Body of pancreas (tissue), 4 donors: ENCODE results near the gene FOXS1. TPM values are rescaled to one million over a fixed set of nuclear protein-coding genes. Genes with fewer than 3 reads are reported as not detected.
"Not testable (repeated sequence)": the region's sequence is repeated elsewhere in the genome, so short reads cannot be mapped to it uniquely, and the experiment has no call there.

ENCODE experiments used
- ATAC-seq: fragments of 150-250 bp; one replicate; pipeline ENCODE4 v1.9.1; 2016
- DNase-seq, 4 donors: peaks; one replicate each; pipeline ENCODE4 v3.0.0-alpha.2; 2019
- H3K27ac ChIP-seq, 4 donors: fragments of 200-600 bp; sonication (generic); 1 replicate in 3 of 4; 2 replicates in 1 of 4; pipeline versions ENCODE4 v1.5.1 to v1.6.1; 2016 to 2019; ENCODE audit warnings: mild to moderate bottlenecking in 1 of 4, mixed read lengths in 1 of 4, moderate library complexity in 1 of 4
- H3K27me3 ChIP-seq, 2 donors: fragments of 200-600 bp; sonication (generic); one replicate each; pipeline ENCODE4 v1.6.0; 2016; ENCODE audit warnings: mild to moderate bottlenecking in 1 of 2
- H3K36me3 ChIP-seq, 2 donors: fragments of 200-600 bp; sonication (generic); replicated peaks in 1 of 2; 2 replicates each; pipeline ENCODE4 v1.5.1; 2016; ENCODE audit warnings: low read depth in 2 of 2; ENCODE audit not compliant: insufficient read depth in 1 of 2
- H3K4me1 ChIP-seq: fragments of 200-600 bp; sonication (generic); one replicate; pipeline ENCODE4 v1.6.0; 2016
- H3K4me3 ChIP-seq, 2 donors: fragments of 200-600 bp; sonication (generic); 1 replicate in 1 of 2; 2 replicates in 1 of 2; pipeline ENCODE4 v1.5.1; 2016 to 2019
- H3K9me3 ChIP-seq, 3 donors: fragments of 200-600 bp; sonication (generic); 1 replicate in 2 of 3; 2 replicates in 1 of 3; pipeline ENCODE4 v1.5.1; 2016
- POLR2A ChIP-seq, 3 donors: fragments of 450-650 bp; IDR thresholded peaks; one replicate each; pipeline ENCODE4 v1.6.1; 2016; ENCODE audit warnings: antibody characterized with exemption in 3 of 3, mild to moderate bottlenecking in 2 of 3
- WGBS, 2 donors: methylation state at CpG; one replicate each; pipeline ENCODE4 v1.1.5; 2017; 5-methylcytosine and 5-hydroxymethylcytosine counted together
- intact Hi-C: fragments of 100-400 bp; cut with DNase I; formaldehyde crosslinking; loops from one replicate; pipeline ENCODE4 v1.15.1; 2023
- total RNA-seq, 2 donors: library from RNA; depleted of rRNA; stranded (reverse); fragments of >200 nt; gene quantifications; one replicate each; pipeline ENCODE4 v1.1.0, GENCODE V29; 2016
- TF ChIP-seq, protein P1 (sequence below), 7 experiments: fragments of 450-650 bp in 4 of 7; fragments of 200-600 bp in 3 of 7; sonication (generic) in 3 of 7; IDR thresholded peaks; one replicate each; pipeline ENCODE4 v1.5.1; 2016 to 2019; ENCODE audit warnings: antibody characterized with exemption in 7 of 7

Gene FOXS1
- total RNA-seq, 2 donors from 2014 or later = 3.0 TPM; not detected in 1

DNA sequence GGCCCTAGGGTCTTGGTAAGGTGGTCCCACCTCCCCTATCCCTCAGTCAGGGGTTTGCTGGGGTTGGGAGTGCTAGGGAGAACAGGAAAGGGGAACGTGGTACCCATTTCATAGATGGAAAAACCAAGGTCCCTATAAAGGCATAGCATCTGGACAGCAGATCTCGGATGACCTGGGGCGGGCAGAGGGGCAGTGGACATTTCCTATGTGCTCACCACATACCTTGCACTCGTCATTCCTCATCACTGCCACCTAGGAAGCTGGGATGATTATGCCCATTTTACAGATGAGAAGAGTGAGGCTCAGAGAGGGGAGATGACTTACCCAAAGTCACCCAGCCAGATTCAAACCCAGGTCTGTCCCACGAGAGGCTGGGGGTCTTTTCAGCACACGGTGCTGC lies 14.2 kb downstream of the FOXS1 start:
- H3K4me3 ChIP-seq = no peak overlapping the region
- peaks cover 3% of the 10 kb centered on the region for H3K4me1 ChIP-seq
- intact Hi-C loops = no loop called here
- H3K27me3 ChIP-seq = no peaks in the 10 kb centered on the region
- no peak for ATAC-seq
- 86 to 92% methylated on average over 6 of the region's 6 CpGs for WGBS, 2 donors
- no peaks in the 10 kb centered on the region for H3K9me3 ChIP-seq
- no peak for DNase-seq
- H3K27ac ChIP-seq = no peak overlapping the region
- H3K36me3 ChIP-seq = no peaks in the 10 kb centered on the region
- TF ChIP-seq POLR2A (IDR thresholded peaks at IDR 0.05) = no peak
- TF ChIP-seq, protein P1, sequence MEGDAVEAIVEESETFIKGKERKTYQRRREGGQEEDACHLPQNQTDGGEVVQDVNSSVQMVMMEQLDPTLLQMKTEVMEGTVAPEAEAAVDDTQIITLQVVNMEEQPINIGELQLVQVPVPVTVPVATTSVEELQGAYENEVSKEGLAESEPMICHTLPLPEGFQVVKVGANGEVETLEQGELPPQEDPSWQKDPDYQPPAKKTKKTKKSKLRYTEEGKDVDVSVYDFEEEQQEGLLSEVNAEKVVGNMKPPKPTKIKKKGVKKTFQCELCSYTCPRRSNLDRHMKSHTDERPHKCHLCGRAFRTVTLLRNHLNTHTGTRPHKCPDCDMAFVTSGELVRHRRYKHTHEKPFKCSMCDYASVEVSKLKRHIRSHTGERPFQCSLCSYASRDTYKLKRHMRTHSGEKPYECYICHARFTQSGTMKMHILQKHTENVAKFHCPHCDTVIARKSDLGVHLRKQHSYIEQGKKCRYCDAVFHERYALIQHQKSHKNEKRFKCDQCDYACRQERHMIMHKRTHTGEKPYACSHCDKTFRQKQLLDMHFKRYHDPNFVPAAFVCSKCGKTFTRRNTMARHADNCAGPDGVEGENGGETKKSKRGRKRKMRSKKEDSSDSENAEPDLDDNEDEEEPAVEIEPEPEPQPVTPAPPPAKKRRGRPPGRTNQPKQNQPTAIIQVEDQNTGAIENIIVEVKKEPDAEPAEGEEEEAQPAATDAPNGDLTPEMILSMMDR (IDR thresholded peaks at IDR 0.05) = no peak

DNA sequence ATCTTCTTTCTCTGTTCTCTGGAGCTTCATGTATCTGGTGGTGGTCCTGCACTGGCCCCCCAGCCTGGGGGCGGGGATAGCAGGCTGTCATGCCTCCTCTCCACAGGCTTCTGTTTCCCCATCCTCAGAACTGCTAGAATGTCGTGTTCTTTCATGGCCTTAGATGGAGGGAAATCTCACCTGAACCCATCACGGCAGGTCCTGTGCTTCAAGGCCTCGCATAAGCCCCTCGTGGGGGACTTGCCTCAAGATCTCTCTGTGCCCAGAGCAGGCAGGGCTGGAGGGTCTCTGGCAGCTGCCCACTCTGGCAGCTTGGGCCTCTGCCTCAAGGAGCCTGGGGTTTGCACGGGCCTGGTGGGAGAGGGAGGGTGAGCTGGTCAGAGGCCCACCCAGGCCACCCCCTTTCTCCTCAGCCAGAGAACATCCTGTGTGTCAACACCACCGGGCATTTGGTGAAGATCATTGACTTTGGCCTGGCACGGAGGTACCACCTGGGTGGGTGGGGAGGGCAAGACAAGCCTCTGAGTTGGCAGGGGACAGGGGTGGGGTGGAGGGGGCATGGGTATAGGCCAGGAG lies 14.9 kb downstream of the FOXS1 start:
- no peaks in the 10 kb centered on the region for H3K27me3 ChIP-seq
- H3K4me3 ChIP-seq = no peak overlapping the region
- H3K36me3 ChIP-seq = no peaks in the 10 kb centered on the region
- WGBS, 2 donors = 78 to 86% methylated on average over 6 to 8 of the region's 8 CpGs
- TF ChIP-seq POLR2A (IDR thresholded peaks at IDR 0.05) = no peak
- TF ChIP-seq, protein P1 (IDR thresholded peaks at IDR 0.05) = no peak
- no peak overlapping the region for H3K27ac ChIP-seq
- intact Hi-C loops = no loop called here
- DNase-seq (no peak), ATAC-seq (no peak)
- no peaks in the 10 kb centered on the region for H3K4me1 ChIP-seq
- no peaks in the 10 kb centered on the region for H3K9me3 ChIP-seq

DNA sequence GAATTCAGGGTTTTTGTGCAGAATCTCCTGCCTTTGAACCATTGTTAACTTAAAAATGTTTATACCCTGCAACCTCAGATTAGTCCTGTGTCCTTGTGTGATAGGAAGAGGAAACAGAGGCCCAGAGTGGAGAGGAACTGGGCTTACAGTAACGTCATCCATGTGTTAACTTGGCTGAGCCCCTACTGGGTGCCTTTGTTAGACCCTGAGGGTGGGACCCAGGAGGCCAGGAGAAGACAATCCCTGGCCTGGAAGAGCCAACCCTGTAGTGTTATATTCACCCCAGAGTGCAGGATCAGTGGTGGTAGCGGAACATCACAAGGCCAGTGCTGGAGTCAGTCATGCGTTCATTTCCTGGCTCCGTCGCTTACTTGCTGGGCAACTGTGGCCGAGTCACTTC lies 15.7 kb downstream of the FOXS1 start:
- TF ChIP-seq, protein P1 (IDR thresholded peaks at IDR 0.05) = no peak
- no peak for TF ChIP-seq POLR2A (IDR thresholded peaks at IDR 0.05)
- intact Hi-C loops = loop anchor here (5.0 kb wide), 1 partner anchor 203 kb away; no protein-coding TSS in a partner anchor
- H3K36me3 ChIP-seq = no peaks in the 10 kb centered on the region
- H3K27ac ChIP-seq = no peak overlapping the region
- H3K4me1 ChIP-seq = no peaks in the 10 kb centered on the region
- no peak overlapping the region for H3K4me3 ChIP-seq
- ATAC-seq (no peak), DNase-seq (no peak)
- H3K27me3 ChIP-seq = no peaks in the 10 kb centered on the region
- WGBS, 2 donors = 83 to 86% methylated on average over 6 of the region's 6 CpGs
- no peaks in the 10 kb centered on the region for H3K9me3 ChIP-seq

DNA sequence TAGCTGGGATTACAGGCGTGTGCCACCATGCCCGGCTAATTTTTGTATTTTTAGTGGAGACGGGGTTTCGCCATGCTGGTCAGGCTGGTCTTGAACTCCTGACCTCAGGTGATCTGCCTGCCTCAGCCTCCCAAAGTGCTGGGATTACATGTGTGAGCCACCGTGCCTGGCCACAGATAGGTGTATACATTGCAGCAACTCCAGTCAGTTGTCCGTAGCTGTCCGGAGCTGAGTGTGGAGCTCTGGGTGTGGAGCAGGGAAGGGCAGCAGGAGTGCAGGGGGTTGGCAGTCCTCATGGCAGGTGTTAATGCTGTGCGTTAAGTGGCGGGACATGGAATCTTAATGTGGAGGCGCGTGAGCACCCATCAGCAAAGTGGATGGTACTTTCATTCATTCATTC lies 17.4 kb downstream of the FOXS1 start:
- 84 to 92% methylated on average over 11 of the region's 11 CpGs for whole genome bisulfite sequencing, 2 donors
- intact Hi-C loops = loop anchor here (5.0 kb wide), 1 partner anchor 204 kb away; no protein-coding TSS in a partner anchor
- not testable (repeated sequence) for DNase-seq, H3K27me3 ChIP-seq, ATAC-seq, H3K27ac ChIP-seq, H3K4me1 ChIP-seq, H3K9me3 ChIP-seq, H3K4me3 ChIP-seq, H3K36me3 ChIP-seq

DNA sequence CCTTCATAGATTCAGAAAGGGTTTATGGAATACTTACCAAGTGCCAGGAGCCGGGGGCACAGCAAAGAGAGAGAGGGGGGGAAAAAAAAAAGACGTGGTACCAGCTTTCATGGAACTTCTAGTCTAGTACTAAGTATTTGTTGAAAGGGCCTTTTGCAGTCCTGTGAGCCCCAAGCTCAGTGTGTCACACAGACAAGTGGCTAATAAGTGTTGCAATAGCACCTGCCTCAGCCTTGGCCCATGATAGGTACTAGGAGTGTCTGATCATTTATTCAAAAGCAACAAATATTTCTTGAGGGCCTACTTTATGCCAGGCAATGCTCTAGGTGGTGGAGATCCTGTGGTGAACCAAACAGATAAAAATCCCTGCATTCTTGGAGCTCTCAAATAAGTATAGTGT lies 18.3 kb downstream of the FOXS1 start:
- TF ChIP-seq, protein P1 (IDR thresholded peaks at IDR 0.05) = no peak
- no peak for TF ChIP-seq POLR2A (IDR thresholded peaks at IDR 0.05)
- no peak for ATAC-seq
- no peak overlapping the region for H3K4me3 ChIP-seq

More for the DNA sequence above, 18.3 kb downstream of the FOXS1 start:
- H3K27ac ChIP-seq = no peak overlapping the region
- no peaks in the 10 kb centered on the region for H3K9me3 ChIP-seq
- no peak for DNase-seq
- intact Hi-C loops = loop anchor here (5.0 kb wide), 1 partner anchor 205 kb away; no protein-coding TSS in a partner anchor
- 55 to 59% methylated on average over 2 of the region's 2 CpGs for WGBS, 2 donors
- H3K36me3 ChIP-seq = no peaks in the 10 kb centered on the region
- H3K27me3 ChIP-seq = no peaks in the 10 kb centered on the region
- peaks cover 11% of the 10 kb centered on the region for H3K4me1 ChIP-seq
